ENCODE data around the gene HEPN1. TPM values are rescaled to one million over a fixed set of nuclear protein-coding genes. Genes with fewer than 3 reads are reported as not detected.

The HEPN1 gene
- total RNA-seq, 1 experiment from 2014 or later: not detected

GRCh38 chr11:124943741-124944140, 24.7 kb downstream of the HEPN1 start:
- ChIA-PET CTCF (no interaction called here), POLR2A (ENCODE audit: unreplicated experiment) (no interaction called here)
- no TSS peak for BruUV-seq (replicated peaks)
- H3F3A ChIP-seq (ENCODE audit: insufficient read depth, low read depth): no peaks in the 10 kb centered on the region
- H3K27ac ChIP-seq: no peak overlapping the region
- DNase-seq: no peak
- no peak overlapping the region for H3K4me3 ChIP-seq
- H4K20me1 ChIP-seq (ENCODE audit: insufficient read depth): no peaks in the 10 kb centered on the region
- no peaks in the 10 kb centered on the region for H3K79me2 ChIP-seq (ENCODE audit: low read depth)
- H2AFZ ChIP-seq: no peak overlapping the region
- no peaks in the 10 kb centered on the region for H3K9me3 ChIP-seq (ENCODE audit: insufficient read depth, low read depth)
- H3K36me3 ChIP-seq (ENCODE audit: low read depth): no peaks in the 10 kb centered on the region
- H3K27me3 ChIP-seq (ENCODE audit: insufficient read depth, low read depth): peaks cover 6% of the 10 kb centered on the region; the same call in 1 of the 2 replicates
- H3K9me2 ChIP-seq (ENCODE audit: insufficient read depth): no peaks in the 10 kb centered on the region
- H3K4me2 ChIP-seq: no peak overlapping the region
- TF ChIP-seq EZH2 (IDR thresholded peaks at IDR 0.05; ENCODE audit: low read depth) (no peak), CTCF (conservative IDR thresholded peaks at IDR 0.05) (no peak)
- H3K4me1 ChIP-seq (replicated peaks; ENCODE audit: insufficient read depth): 0 out of 2 replicates have a peak, but pooled peaks cover 4% of the 10 kb centered on the region
- intact Hi-C loops (cut with micrococcal nuclease; ENCODE audit: unreplicated experiment): no loop called here

- Histone ChIP-seq H3K27ac (no peak overlapping the region), H3K27me3 (ENCODE audit: insufficient read depth, low read depth) (peaks cover 3% of the 10 kb centered on the region; the same call in 1 of the 2 replicates), H4K20me1 (ENCODE audit: insufficient read depth) (no peaks in the 10 kb centered on the region), H3K79me2 (ENCODE audit: low read depth) (no peaks in the 10 kb centered on the region), H3K9me3 (ENCODE audit: insufficient read depth, low read depth) (no peaks in the 10 kb centered on the region), H3K4me3 (no peak overlapping the region), H3K4me2 (no peak overlapping the region), H3K4me1 (replicated peaks; ENCODE audit: insufficient read depth) (0 out of 2 replicates have a peak, but pooled peaks cover 4% of the 10 kb centered on the region), H3K9me2 (ENCODE audit: insufficient read depth) (no peaks in the 10 kb centered on the region), H3K36me3 (ENCODE audit: low read depth) (no peaks in the 10 kb centered on the region), H2AFZ (no peak overlapping the region), H3F3A (ENCODE audit: insufficient read depth, low read depth) (no peaks in the 10 kb centered on the region)
- no TSS peak for BruUV-seq (replicated peaks)
- ChIA-PET POLR2A (ENCODE audit: unreplicated experiment) (no interaction called here), CTCF (no interaction called here)
- no peak for DNase-seq
- intact Hi-C loops (cut with micrococcal nuclease; ENCODE audit: unreplicated experiment): no loop called here
- TF ChIP-seq EZH2 (IDR thresholded peaks at IDR 0.05; ENCODE audit: low read depth): no peak
- TF ChIP-seq CTCF (conservative IDR thresholded peaks at IDR 0.05): no peak
Measured at GRCh38 chr11:124944565-124944964, 25.5 kb downstream of the HEPN1 start.

- Histone ChIP-seq H3K9me2 (ENCODE audit: insufficient read depth) (no peaks in the 10 kb centered on the region), H3K4me3 (no peak overlapping the region), H3K36me3 (ENCODE audit: low read depth) (no peaks in the 10 kb centered on the region), H3K27ac (no peak overlapping the region), H3K4me2 (no peak overlapping the region), H3K27me3 (ENCODE audit: insufficient read depth, low read depth) (0 out of 2 replicates have a peak, but pooled peaks cover 2% of the 10 kb centered on the region), H3F3A (ENCODE audit: insufficient read depth, low read depth) (no peaks in the 10 kb centered on the region), H2AFZ (no peak overlapping the region), H4K20me1 (ENCODE audit: insufficient read depth) (no peaks in the 10 kb centered on the region), H3K79me2 (ENCODE audit: low read depth) (no peaks in the 10 kb centered on the region), H3K4me1 (replicated peaks; ENCODE audit: insufficient read depth) (0 out of 2 replicates have a peak, but pooled peaks cover 4% of the 10 kb centered on the region), H3K9me3 (ENCODE audit: insufficient read depth, low read depth) (no peaks in the 10 kb centered on the region)
- no peak for DNase-seq
- CTCF ChIA-PET: no interaction called here
- POLR2A ChIA-PET (ENCODE audit: unreplicated experiment): no interaction called here
- intact Hi-C loops (cut with micrococcal nuclease; ENCODE audit: unreplicated experiment): no loop called here
- TF ChIP-seq EZH2 (IDR thresholded peaks at IDR 0.05; ENCODE audit: low read depth) (no peak), CTCF (conservative IDR thresholded peaks at IDR 0.05) (no peak)
- BruUV-seq (replicated peaks): no TSS peak
Measured at GRCh38 chr11:124945826-124946225, 26.8 kb downstream of the HEPN1 start.
